Stimulated activated CD8-positive, alpha-beta memory T cell treated with anti-CD3 and anti-CD28 coated beads, Interleukin-7, amount 100 ng/mL, for 24 hours (primary cell): ENCODE results near the gene CDK4.

Experiments used
- DNase-seq: peaks from one replicate; pipeline ENCODE4 v3.0.0-alpha.2; 2020; ENCODE audit warnings: low read depth

Gene CDK4

GRCh38 chr12:57738661-57739237, 13.4 kb downstream of the CDK4 start, which contains the start of gene AGAP2:
AGAP2 (minus strand) TSS chr12:57738742; CDS start chr12:57738246, 496 bp downstream.
- DNase-seq, result no peak

- no peak for DNase-seq
These were observed 14.3 kb downstream of the CDK4 start for GRCh38 chr12:57737467-57738460.

GRCh38 chr12:57736741-57737466, 15.2 kb downstream of the CDK4 start:
- DNase-seq, result no peak

- DNase-seq, result no peak
These were observed 16.0 kb downstream of the CDK4 start for GRCh38 chr12:57735952-57736740.

- DNase-seq, result no peak
These were observed 16.8 kb downstream of the CDK4 start for GRCh38 chr12:57735198-57735855.

- DNase-seq, result no peak
These were observed 17.5 kb downstream of the CDK4 start for GRCh38 chr12:57734591-57734990.

- no peak for DNase-seq
These were observed 18.2 kb downstream of the CDK4 start for GRCh38 chr12:57733928-57734327.

- DNase-seq, result no peak
These were observed 19.1 kb downstream of the CDK4 start for GRCh38 chr12:57732726-57733593.

- DNase-seq, result no peak
These were observed 19.8 kb downstream of the CDK4 start for GRCh38 chr12:57732270-57732669.

GRCh38 chr12:57731411-57732080, 20.6 kb downstream of the CDK4 start:
- DNase-seq, result no peak

GRCh38 chr12:57730336-57731067, 21.6 kb downstream of the CDK4 start:
- DNase-seq, result no peak

- DNase-seq, result no peak
These were observed 22.7 kb downstream of the CDK4 start for GRCh38 chr12:57729321-57729844.

- no peak for DNase-seq
These were observed 24.2 kb downstream of the CDK4 start for GRCh38 chr12:57727758-57728395.

- DNase-seq, result no peak
These were observed 25.0 kb downstream of the CDK4 start for GRCh38 chr12:57726884-57727757.

- no peak for DNase-seq
These were observed 25.8 kb downstream of the CDK4 start for GRCh38 chr12:57726151-57726883.

- DNase-seq, result no peak
These were observed 26.3 kb downstream of the CDK4 start for GRCh38 chr12:57725851-57726150.
